ENCODE data around the gene LHX3.
A peak's percentile ranks its signal among the peaks of the same experiment; 100 is the strongest.

LHX3 gene

DNA sequence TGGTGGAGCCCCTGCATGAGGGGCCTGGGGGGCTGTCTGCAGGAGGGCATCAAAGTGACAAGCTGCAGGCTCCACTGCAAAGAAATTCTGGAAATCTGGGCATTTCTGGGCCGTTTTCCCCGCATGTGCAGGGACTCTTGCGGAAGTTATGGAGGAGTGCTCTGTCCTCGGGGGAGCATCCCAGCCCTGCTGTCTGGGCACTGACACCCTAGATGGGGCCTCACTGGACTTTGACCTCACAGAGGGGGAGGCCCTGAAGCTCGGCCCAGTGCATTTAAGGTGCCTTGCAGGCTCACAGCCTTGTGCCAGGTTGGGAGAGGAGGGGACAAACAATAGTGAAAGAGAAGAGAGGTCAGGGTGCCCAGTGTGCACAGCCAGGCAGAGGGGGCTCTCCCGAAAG lies 35.4 kb downstream of the LHX3 start (continued):
- TF ChIP-seq ZNF76 (tag by site-specific recombination; IDR thresholded peaks at IDR 0.05; ENCODE audit: borderline replicate concordance, low read depth), result no peak
- no peak for TF ChIP-seq ZNF24 (tag by site-specific recombination; IDR thresholded peaks at IDR 0.05)

- Histone ChIP-seq H3K36me3 (ENCODE audit: control insufficient read depth in 2 of 2, insufficient read depth in 1 of 2, low read length in 2 of 2) (no peaks in the 10 kb centered on the region), H3K9me3 (ENCODE audit: control insufficient read depth, insufficient read depth, low read depth, low read length) (no peaks in the 10 kb centered on the region), H3K4me1 (ENCODE audit: control insufficient read depth, insufficient read depth, low read length) (no peaks in the 10 kb centered on the region), H3K27ac (ENCODE audit: extremely low read depth, low read depth, low read length) (no peak overlapping the region), H3K4me3 (ENCODE audit: low read depth, low read length) (no peak overlapping the region)
- POLR2A ChIA-PET, result no interaction called here
- TF ChIP-seq HOXA7 (CRISPR knock-in tag; IDR thresholded peaks at IDR 0.05; ENCODE audit: borderline replicate concordance), result no peak
- TF ChIP-seq SETDB1 (IDR thresholded peaks at IDR 0.05; ENCODE audit: insufficient read length, low read length), result peak; percentile 56
- TF ChIP-seq, protein P1, sequence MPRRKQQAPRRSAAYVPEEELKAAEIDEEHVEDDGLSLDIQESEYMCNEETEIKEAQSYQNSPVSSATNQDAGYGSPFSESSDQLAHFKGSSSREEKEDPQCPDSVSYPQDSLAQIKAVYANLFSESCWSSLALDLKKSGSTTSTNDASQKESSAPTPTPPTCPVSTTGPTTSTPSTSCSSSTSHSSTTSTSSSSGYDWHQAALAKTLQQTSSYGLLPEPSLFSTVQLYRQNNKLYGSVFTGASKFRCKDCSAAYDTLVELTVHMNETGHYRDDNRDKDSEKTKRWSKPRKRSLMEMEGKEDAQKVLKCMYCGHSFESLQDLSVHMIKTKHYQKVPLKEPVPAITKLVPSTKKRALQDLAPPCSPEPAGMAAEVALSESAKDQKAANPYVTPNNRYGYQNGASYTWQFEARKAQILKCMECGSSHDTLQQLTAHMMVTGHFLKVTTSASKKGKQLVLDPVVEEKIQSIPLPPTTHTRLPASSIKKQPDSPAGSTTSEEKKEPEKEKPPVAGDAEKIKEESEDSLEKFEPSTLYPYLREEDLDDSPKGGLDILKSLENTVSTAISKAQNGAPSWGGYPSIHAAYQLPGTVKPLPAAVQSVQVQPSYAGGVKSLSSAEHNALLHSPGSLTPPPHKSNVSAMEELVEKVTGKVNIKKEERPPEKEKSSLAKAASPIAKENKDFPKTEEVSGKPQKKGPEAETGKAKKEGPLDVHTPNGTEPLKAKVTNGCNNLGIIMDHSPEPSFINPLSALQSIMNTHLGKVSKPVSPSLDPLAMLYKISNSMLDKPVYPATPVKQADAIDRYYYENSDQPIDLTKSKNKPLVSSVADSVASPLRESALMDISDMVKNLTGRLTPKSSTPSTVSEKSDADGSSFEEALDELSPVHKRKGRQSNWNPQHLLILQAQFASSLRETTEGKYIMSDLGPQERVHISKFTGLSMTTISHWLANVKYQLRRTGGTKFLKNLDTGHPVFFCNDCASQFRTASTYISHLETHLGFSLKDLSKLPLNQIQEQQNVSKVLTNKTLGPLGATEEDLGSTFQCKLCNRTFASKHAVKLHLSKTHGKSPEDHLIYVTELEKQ (tag by site-specific recombination; IDR thresholded peaks at IDR 0.05; ENCODE audit: borderline replicate concordance), result no peak
- peak; percentile 52; the same call in 1 of the 2 replicates for TF ChIP-seq ZNF121 (tag by site-specific recombination; IDR thresholded peaks at IDR 0.05)
- TF ChIP-seq PRDM10 (tag by site-specific recombination; IDR thresholded peaks at IDR 0.05), result 0 out of 2 replicates have a peak, but pooled peaks have one; percentile 15
- CTCF ChIA-PET, result interaction anchor here (0.6 kb wide), 2 partner anchors 866 to 885 kb away, joined by 3 to 5 read pairs; no protein-coding TSS in a partner anchor
These were observed 41.6 kb downstream of the LHX3 start for GRCh38 chr9:136163248-136163850.

GRCh38 chr9:136160995-136161610 lies 43.8 kb downstream of the LHX3 start:
- no peak overlapping the region for H3K27ac ChIP-seq (ENCODE audit: extremely low read depth, low read depth, low read length)
- ChIA-PET CTCF (interaction anchor here (4.7 kb wide), 1 partner anchor 9 kb away, joined by 31 read pairs; no protein-coding TSS in a partner anchor), POLR2A (no interaction called here)
- H3K36me3 ChIP-seq (ENCODE audit: control insufficient read depth in 2 of 2, insufficient read depth in 1 of 2, low read length in 2 of 2), result no peaks in the 10 kb centered on the region
- TF ChIP-seq ZNF114 (tag by site-specific recombination; IDR thresholded peaks at IDR 0.05) (no peak), ZNF157 (tag by site-specific recombination; IDR thresholded peaks at IDR 0.05) (no peak), ZIC2 (tag by site-specific recombination; IDR thresholded peaks at IDR 0.05) (peak; percentile 64; the same call in 1 of the 2 replicates), ZNF776 (tag by site-specific recombination; IDR thresholded peaks at IDR 0.05; ENCODE audit: borderline replicate concordance) (no peak), PRDM10 (tag by site-specific recombination; IDR thresholded peaks at IDR 0.05) (peak; percentile 72), GLIS2 (tag by site-specific recombination; IDR thresholded peaks at IDR 0.05) (no peak), ZFHX2 (tag by site-specific recombination; conservative IDR thresholded peaks at IDR 0.05) (peak; percentile 40; the same call in 1 of the 2 replicates)
- TF ChIP-seq, protein P2, sequence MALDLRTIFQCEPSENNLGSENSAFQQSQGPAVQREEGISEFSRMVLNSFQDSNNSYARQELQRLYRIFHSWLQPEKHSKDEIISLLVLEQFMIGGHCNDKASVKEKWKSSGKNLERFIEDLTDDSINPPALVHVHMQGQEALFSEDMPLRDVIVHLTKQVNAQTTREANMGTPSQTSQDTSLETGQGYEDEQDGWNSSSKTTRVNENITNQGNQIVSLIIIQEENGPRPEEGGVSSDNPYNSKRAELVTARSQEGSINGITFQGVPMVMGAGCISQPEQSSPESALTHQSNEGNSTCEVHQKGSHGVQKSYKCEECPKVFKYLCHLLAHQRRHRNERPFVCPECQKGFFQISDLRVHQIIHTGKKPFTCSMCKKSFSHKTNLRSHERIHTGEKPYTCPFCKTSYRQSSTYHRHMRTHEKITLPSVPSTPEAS (tag by site-specific recombination; IDR thresholded peaks at IDR 0.05), result peak; percentile 90
- H3K4me1 ChIP-seq (ENCODE audit: control insufficient read depth, insufficient read depth, low read length), result no peaks in the 10 kb centered on the region
- no peaks in the 10 kb centered on the region for H3K9me3 ChIP-seq (ENCODE audit: control insufficient read depth, insufficient read depth, low read depth, low read length)
- H3K4me3 ChIP-seq (ENCODE audit: low read depth, low read length), result no peak overlapping the region
